Left lung (tissue), 10 donors: ENCODE results near the gene ARMCX5. TPM values are rescaled to one million over a fixed set of nuclear protein-coding genes. Genes with fewer than 3 reads are reported as not detected.
A peak's percentile ranks its signal among the peaks of the same experiment; 100 is the strongest.

Source experiments
- ATAC-seq: fragments of 200-7000 bp; cut with Tn5 transposase; one replicate; pipeline ENCODE4 v1.9.1; 2020; ENCODE audit warnings: moderate library complexity
- DNase-seq, 4 donors: peaks; one replicate each; pipeline ENCODE4 v3.0.0-alpha.2; 2013 to 2020
- H3K27ac ChIP-seq, 2 donors: fragments of 200-600 bp; sonication (generic) in 1 of 2; one replicate each; pipeline versions ENCODE4 v1.5.0 to v1.8.0; 2020 to 2021
- H3K27me3 ChIP-seq, 2 donors: fragments of 200-600 bp; sonication (generic) in 1 of 2; one replicate each; pipeline versions ENCODE4 v1.5.0 to v1.8.0; 2020 to 2021
- H3K36me3 ChIP-seq, 2 donors: fragments of 200-600 bp; sonication (generic) in 1 of 2; one replicate each; pipeline versions ENCODE4 v1.5.0 to v1.8.0; 2020 to 2021
- H3K4me1 ChIP-seq, 2 donors: fragments of 200-600 bp; one replicate each; pipeline ENCODE4 v1.8.0; 2021
- H3K4me3 ChIP-seq, 2 donors: fragments of 200-600 bp; sonication (generic) in 1 of 2; one replicate each; pipeline versions ENCODE4 v1.5.0 to v1.8.0; 2020 to 2021; ENCODE audit warnings: mild to moderate bottlenecking in 1 of 2
- H3K9me3 ChIP-seq, 2 donors: fragments of 200-600 bp; sonication (generic) in 1 of 2; one replicate each; pipeline versions ENCODE4 v1.5.0 to v1.8.0; 2020 to 2021
- intact Hi-C, 2 donors: fragments of 100-400 bp; cut with DNase I; formaldehyde crosslinking; loops; one replicate each; pipeline versions ENCODE4 v1.11.2 to v1.14.2; 2022
- polyA plus RNA-seq, 6 donors: library from polyadenylated mRNA; unstranded; fragments of 120-200 nt; gene quantifications; one replicate each; pipeline ENCODE4 v1.2.1, GENCODE V29; 2013; ENCODE audit not compliant: insufficient read length in 6 of 6
- total RNA-seq, 2 donors: library from RNA; stranded (reverse); fragmentation: NEBNext Ultra II Directional; extraction: Animal tissue kit (Norgen Biotek cat#: 25700); gene quantifications; one replicate each; pipeline ENCODE4 v1.2.1, GENCODE V29; 2021
- TF ChIP-seq, protein P1 (sequence below), 2 donors: fragments of 200-600 bp; sonication (generic) in 1 of 2; IDR thresholded peaks; one replicate each; pipeline versions ENCODE4 v1.5.0 to v1.8.0; 2021; ENCODE audit warnings: antibody characterized with exemption in 2 of 2
- donor health status: DM: no; HTN: yes; CAD: no.
- donor health status: DM: no; HTN: no; CAD: no.

ARMCX5 gene
- total and polyA plus RNA-seq, 8 donors, result 9.2 to 20.7 (median 17.0) TPM

DNA sequence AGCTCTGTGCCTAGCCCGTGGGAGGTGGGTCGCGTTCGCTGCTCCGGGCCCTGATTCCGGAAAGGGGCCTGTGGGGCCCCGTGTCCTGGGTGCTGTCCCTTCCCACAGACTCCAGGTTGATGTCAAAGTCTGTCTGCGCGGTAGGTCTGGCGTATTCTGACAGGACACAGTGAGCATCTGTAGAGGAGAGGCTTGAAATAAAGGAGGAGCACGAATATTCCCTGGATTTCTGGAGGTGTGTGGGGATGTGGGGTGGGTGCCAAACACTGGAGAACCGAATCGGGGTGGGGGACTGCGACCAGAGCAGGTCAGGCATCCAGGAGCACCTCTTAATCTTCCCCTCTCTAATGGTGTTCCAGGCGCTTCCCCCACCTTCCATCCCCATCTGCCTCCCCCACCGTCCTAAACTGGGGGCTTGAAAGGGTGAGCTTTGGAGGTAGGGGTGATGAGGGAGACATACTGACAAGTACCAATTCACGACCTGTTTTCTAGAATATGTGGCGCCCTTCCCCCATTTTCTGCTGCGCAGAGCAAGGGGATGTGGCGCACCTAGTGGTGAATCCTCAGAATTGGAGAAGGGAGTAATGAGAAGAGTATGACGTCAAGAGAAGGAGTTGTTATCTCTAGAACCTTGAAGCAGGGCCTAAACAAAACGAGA, 52.8 kb downstream of the ARMCX5 start:
- peak in 2 of 4 donors; percentile 23 to 72 for DNase-seq
- no peak overlapping the region for H3K27ac ChIP-seq
- no peaks in the 10 kb centered on the region for H3K9me3 ChIP-seq
- no peaks in the 10 kb centered on the region for H3K27me3 ChIP-seq
- TF ChIP-seq, protein P1, sequence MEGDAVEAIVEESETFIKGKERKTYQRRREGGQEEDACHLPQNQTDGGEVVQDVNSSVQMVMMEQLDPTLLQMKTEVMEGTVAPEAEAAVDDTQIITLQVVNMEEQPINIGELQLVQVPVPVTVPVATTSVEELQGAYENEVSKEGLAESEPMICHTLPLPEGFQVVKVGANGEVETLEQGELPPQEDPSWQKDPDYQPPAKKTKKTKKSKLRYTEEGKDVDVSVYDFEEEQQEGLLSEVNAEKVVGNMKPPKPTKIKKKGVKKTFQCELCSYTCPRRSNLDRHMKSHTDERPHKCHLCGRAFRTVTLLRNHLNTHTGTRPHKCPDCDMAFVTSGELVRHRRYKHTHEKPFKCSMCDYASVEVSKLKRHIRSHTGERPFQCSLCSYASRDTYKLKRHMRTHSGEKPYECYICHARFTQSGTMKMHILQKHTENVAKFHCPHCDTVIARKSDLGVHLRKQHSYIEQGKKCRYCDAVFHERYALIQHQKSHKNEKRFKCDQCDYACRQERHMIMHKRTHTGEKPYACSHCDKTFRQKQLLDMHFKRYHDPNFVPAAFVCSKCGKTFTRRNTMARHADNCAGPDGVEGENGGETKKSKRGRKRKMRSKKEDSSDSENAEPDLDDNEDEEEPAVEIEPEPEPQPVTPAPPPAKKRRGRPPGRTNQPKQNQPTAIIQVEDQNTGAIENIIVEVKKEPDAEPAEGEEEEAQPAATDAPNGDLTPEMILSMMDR (IDR thresholded peaks at IDR 0.05), result peak; percentile 32 to 33
- no peaks in the 10 kb centered on the region for H3K36me3 ChIP-seq
- no peaks in the 10 kb centered on the region for H3K4me1 ChIP-seq
- peak; percentile 73 for ATAC-seq
- intact Hi-C loops, result no loop called here
- peak overlapping the region; percentile 32 to 43 for H3K4me3 ChIP-seq

Other genes starting within 250 kb of the ARMCX5 start
- under 1 TPM in 1 of 2 donors, not detected in 1; 0.24 TPM for gene NXF2B, start 159.5 kb upstream of the ARMCX5 start, total RNA-seq
- gene NXF2B, start 159.5 kb upstream of the ARMCX5 start, polyA plus RNA-seq, result under 1 TPM in 5 of 6 donors, not detected in 1; 0.13 to 0.48 (median 0.31) TPM
- not detected for gene TCP11X2, start 127.7 kb upstream of the ARMCX5 start, total RNA-seq
- under 1 TPM in 5 of 6 donors, not detected in 1; 0.11 to 0.32 (median 0.26) TPM for gene TCP11X2, start 127.7 kb upstream of the ARMCX5 start, polyA plus RNA-seq
- gene TMSB15A, start 82.8 kb upstream of the ARMCX5 start, total RNA-seq, result 1 to 10 TPM; 2.1 to 4.1 TPM
- 10 to 100 TPM; 51.1 to 91.2 (median 70.3) TPM for gene TMSB15A, start 82.8 kb upstream of the ARMCX5 start, polyA plus RNA-seq
- gene GPRASP1, start 52.0 kb downstream of the ARMCX5 start, total RNA-seq, result 1 to 10 TPM; 2.3 to 4.0 TPM
- gene GPRASP1, start 52.0 kb downstream of the ARMCX5 start, polyA plus RNA-seq, result 10 to 100 TPM; 17.7 to 25.0 (median 21.0) TPM
- 10 to 100 TPM in 1 of 2 donors, 1 to 10 TPM in 1; 5.0 to 10.3 TPM for gene GPRASP2, start 112.9 kb downstream of the ARMCX5 start, total RNA-seq
- gene GPRASP2, start 112.9 kb downstream of the ARMCX5 start, polyA plus RNA-seq, result 10 to 100 TPM; 33.8 to 37.9 (median 34.6) TPM
- 1 to 10 TPM; 4.5 to 5.6 TPM for gene GPRASP3, start 121.2 kb downstream of the ARMCX5 start, total RNA-seq
- gene GPRASP3, start 121.2 kb downstream of the ARMCX5 start, polyA plus RNA-seq, result 10 to 100 TPM; 15.5 to 18.9 (median 17.6) TPM